ENCODE data around the gene RHBDD2.
"Not testable (repeated sequence)": the region's sequence is repeated elsewhere in the genome, so short reads cannot be mapped to it uniquely, and the experiment has no call there.

Gene RHBDD2

GRCh38 chr7:75889826-75890225 is 11.0 kb downstream of the RHBDD2 start:
- no peak for DNase-seq

DNA sequence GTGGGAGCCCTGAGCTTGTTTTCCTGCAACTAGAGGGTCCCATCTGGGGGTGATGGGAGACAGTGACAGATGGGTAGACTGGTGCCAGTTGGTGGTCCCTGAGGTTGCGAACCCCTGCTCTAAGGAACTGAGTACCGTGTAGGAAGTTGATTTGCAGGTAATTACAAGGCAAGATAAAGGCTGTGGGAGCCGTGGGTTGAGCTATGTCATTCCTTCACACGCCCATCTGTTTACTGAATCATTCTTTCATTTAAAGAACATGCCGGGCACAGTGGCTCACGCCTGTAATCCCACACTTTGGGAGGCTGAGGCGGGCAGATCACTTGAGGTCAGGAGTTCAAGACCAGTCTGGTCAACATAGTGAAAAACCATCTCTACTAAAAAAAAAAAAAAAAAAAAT is 12.4 kb downstream of the RHBDD2 start:
- DNase-seq: not testable (repeated sequence)

DNA sequence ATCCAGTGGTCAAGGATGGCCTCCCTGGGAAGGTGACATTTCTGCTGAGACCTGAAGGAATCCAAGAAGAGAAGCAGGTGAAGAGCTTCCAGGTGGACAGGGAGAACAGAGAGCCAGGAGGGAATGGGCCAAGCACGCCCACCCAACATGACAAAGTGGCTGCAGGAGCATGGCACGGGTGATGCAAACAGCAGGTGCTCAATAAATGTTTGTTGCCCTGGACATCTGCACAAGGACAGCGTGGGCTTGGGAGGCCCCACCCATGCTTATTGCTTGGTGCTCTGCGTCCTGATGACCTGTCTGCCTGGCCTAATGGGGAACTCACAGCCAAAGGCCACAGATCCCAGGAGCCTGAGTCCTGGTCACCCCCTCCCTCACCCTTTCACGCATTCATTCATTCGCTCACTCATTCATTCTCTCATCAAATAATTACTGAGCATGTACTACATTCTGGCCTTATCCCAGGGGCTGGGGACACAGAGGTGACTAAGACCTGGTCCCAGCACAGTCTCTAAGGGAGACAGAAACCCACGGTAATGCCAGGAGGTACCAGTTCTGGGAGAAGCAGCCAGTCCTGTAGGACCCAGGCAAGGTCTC is 13.1 kb downstream of the RHBDD2 start:
- DNase-seq: no peak

DNA sequence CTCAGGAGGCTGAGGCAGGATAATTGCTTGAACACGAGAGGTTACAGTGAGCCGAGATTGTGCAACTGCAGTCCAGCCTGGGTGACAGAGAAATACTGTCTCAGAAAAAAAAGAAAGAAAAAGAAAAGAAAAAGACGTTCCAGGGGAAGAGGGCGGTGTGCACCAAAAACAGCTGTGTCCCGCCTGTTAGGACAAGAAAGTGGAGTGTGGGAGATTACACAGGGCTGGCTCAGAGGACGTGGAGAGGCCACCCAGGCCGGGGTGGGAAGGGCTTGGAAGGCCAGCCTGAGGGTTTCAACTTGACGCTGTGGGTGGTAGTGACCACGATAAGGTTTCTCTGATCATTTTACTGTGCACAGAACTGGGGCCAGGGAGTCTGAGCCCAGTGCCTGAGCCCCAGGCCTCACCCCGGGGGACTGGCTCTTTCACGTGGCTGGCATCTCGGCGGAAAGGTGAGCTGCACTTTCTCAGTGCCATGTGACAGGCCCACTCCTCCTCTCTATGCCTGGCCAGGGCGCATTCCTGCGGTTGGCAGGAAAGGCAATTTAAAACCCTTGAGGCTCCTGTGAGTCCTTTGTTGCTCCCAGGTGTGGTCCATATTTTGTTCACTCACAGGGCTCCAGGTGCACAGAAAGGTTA is 13.9 kb downstream of the RHBDD2 start:
- DNase-seq: peak; percentile 75

DNA sequence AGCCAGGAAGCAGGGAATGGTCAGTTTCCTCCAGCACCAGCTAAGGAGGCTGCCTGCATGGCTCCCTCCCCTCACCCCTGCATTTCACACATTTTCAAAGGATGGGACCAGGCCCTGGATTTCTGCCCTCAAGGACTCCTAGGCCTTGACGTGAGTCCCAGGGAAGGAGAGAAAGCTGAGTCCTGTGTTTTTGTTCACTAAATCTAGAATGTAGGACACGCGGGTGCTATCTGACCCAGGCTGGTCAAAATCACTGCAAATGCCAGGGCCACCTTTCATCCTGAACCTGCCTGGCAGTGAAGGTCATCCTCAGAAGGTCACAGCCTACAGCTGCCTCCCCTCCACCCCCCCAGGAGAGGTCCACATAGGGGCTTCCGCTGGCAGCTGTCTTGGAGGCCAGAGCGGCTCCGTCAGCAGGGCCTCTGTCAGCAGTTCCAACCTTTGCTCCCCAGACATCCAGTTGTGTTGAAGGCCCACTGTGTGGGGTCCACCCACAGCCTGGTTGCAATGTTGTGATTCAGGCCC is 18.0 kb downstream of the RHBDD2 start:
- DNase-seq: no peak

GRCh38 chr7:75900617-75901315 is 21.9 kb downstream of the RHBDD2 start:
- DNase-seq: no peak

GRCh38 chr7:75905785-75906604 is 27.2 kb downstream of the RHBDD2 start:
- DNase-seq: peak; percentile 83

DNA sequence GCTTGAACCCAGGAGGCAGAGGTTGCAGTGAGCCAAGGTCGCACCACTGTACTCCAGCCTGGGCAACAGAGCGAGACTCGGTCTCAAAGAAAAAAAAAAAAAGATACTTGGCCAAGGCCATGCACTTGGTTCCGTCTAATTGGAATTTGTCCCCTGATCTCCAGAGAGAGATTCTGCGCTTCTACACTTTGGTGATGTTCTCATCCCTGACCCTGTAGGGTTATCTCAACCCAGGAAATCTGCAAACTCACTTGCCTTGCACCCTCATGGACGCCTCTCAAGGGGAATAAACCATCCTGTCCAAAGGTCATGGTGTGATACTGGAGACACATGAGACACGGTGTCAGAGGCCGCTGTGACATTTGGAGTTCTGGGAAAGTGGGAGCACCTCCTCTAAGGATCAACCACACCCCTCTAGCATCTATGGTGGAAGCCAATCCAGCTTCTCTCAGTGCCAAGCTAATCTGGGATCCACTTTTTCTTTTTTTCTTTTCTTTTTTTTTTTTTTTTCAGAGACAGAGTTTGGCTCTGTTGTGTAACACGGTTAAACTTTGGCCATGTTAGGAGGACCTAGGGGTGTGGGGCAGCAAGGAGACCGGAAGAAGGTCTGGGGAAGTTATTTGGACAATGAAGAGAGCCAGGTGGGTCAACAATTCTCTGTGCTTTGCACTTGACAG is 28.3 kb downstream of the RHBDD2 start:
- DNase-seq: no peak

DNA sequence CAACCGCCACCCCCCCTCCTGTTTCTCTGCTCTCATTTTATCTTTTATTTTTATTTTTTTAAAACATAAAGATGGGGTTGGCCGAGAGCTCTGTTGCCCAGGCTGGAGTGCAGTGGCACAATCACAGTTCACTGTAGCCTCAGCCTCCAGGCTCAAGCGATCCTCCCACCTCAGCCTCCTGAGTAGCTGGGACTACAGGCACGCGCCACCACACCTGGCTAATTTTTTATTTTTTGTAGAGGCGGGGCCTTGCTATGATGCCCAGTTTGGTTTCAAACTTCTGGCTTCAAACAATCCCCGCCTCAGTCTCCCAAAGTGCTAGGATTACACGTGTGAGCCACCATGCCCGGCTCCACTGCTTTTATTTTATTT is 28.8 kb downstream of the RHBDD2 start:
- DNase-seq: not testable (repeated sequence)

- DNase-seq: no peak
These were observed 30.8 kb downstream of the RHBDD2 start for GRCh38 chr7:75909521-75910132.

- not testable (repeated sequence) for DNase-seq
These were observed 32.4 kb downstream of the RHBDD2 start for GRCh38 chr7:75911186-75911585.

GRCh38 chr7:75913437-75913836 is 34.6 kb downstream of the RHBDD2 start:
- no peak for DNase-seq

GRCh38 chr7:75914169-75914654 is 35.4 kb downstream of the RHBDD2 start:
- DNase-seq: peak; percentile 55

- DNase-seq: peak; percentile 76
These were observed 36.0 kb downstream of the RHBDD2 start, which contains the start of gene POR for GRCh38 chr7:75914655-75915415. POR (plus strand) TSS chr7:75915155; CDS start chr7:75954002, 38,847 bp downstream.

GRCh38 chr7:75915416-75916156 is 36.8 kb downstream of the RHBDD2 start:
- DNase-seq: peak; percentile 7

- DNase-seq: no peak
These were observed 37.4 kb downstream of the RHBDD2 start for GRCh38 chr7:75916259-75916658.

- no peak for DNase-seq
These were observed 38.1 kb downstream of the RHBDD2 start for GRCh38 chr7:75916685-75917634.

- DNase-seq: no peak
These were observed 41.8 kb downstream of the RHBDD2 start for GRCh38 chr7:75920431-75921161.
